ENCODE results near the gene HIPK1.

Gene HIPK1

DNA sequence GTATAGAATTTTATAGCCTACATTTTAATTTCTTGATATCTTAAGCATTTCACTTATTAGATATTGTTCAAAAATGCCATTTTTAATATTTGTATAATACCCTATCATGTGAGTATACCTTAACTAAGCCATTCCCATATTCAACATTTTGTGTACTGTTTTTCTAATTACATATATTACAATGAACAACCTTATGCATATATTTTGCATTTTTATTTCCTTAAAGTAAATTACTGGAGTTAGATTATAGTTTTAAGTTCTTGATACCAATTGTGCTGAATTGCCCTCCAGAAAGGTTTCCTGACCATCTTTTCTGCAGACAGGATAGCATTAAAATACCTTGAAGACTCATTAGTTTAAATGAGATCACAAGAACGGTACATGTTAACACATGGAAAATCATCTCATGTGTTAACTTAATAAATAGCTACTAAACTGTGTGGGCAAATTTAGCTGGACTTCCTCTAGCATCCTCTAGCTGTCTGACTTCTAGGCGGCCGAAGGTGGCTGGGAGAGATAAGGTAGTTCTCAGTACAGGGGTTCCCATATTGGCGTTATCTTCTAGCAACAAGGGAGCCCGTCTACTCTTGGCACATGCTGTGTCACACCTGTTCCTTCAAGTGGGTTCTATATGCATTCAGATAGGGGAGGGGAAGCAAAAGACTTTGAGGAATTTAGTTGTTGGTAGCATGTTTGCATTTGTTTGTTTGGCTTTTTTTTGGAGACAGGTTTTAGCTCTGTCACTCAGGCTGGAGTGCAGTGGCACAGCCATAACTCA lies 15.0 kb upstream of the HIPK1 start:
- no peak for DNase-seq

DNA sequence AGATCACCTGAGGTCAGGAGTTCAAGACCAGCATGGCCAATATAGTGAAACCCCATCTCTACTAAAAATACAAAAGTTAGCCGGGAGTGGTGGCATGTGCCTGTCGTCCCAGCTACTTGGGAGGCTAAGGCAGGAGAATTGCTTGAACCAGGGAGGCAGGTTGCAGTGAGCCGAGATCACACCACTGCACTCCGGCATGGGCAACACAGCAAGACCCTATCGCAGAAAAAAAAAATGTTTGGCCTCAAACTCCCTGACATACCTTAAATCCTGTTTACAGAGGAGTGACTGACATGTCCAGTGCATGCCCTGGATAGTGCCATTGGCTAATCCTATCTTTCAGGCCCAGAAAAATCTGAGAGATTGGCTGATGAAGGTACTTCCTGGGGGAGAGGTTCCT lies 12.2 kb upstream of the HIPK1 start:
- DNase-seq = no peak

- DNase-seq = no peak
Observed at GRCh38 chr1:113917400-113918082, 11.6 kb upstream of the HIPK1 start.

- DNase-seq = no peak
Observed at GRCh38 chr1:113918243-113918642, 10.9 kb upstream of the HIPK1 start.

- no peak for DNase-seq
Observed at GRCh38 chr1:113922957-113923356, 6.2 kb upstream of the HIPK1 start.

GRCh38 chr1:113924473-113924872 lies 4.7 kb upstream of the HIPK1 start:
- no peak for DNase-seq

- no peak for DNase-seq
Observed at GRCh38 chr1:113928187-113928930, 765 bp upstream of the HIPK1 start.

- peak; percentile 55 for DNase-seq
Observed at GRCh38 chr1:113929750-113930498, 800 bp downstream of the HIPK1 start.

- peak; percentile 36 for DNase-seq
Observed at GRCh38 chr1:113930499-113931161, 1.5 kb downstream of the HIPK1 start.

DNA sequence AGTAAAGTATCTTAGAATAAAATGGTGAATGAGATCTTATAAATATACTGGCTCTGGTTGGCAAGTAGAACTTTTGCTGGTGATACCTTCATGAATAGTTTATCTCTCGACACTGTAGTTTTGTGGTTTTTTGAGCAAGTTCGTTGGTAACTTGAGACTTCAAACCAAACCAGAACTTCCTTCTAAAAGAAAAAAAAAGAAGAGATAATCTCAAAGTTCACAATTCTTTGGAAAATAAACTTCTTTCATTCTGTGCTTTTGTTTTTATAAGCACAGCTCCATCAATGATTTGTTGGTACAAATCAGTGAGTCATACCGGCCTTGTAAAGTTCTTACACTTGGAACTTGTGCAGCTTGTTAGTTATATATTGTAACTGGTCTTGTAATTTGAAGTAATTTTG lies 2.3 kb downstream of the HIPK1 start:
- no peak for DNase-seq

GRCh38 chr1:113934006-113934405 lies 4.9 kb downstream of the HIPK1 start:
- no peak for DNase-seq

DNA sequence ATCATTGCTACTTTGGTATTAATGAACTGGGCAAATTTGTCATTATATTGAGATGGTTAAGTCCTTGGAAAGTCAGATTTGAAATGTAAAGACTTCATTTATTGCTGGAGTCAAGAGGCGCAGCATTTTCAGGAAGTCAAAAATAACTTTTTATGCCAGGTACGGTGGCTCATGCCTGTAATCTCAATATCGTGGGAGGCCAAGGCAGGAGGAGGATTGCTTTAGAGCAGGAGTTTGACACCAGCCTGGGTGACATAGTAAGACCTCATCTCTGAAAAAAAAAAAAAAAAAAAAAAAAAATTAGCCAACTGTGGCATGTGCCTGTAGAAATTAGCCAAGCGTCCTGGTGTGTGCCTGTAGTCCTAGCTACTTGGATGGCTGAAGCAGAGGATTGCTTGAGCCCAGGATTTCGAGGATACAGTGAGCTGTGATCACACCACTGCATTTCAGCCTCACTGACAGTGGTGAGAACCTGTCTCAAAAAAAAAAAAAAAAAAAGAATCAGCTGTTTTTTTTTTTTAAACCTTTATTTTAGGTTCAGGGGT lies 5.5 kb downstream of the HIPK1 start:
- no peak for DNase-seq

GRCh38 chr1:113935176-113935575 lies 6.1 kb downstream of the HIPK1 start:
- DNase-seq = no peak

GRCh38 chr1:113935970-113936369 lies 6.8 kb downstream of the HIPK1 start:
- DNase-seq = no peak

- no peak for DNase-seq
Observed at GRCh38 chr1:113937146-113937545, 8.0 kb downstream of the HIPK1 start.

DNA sequence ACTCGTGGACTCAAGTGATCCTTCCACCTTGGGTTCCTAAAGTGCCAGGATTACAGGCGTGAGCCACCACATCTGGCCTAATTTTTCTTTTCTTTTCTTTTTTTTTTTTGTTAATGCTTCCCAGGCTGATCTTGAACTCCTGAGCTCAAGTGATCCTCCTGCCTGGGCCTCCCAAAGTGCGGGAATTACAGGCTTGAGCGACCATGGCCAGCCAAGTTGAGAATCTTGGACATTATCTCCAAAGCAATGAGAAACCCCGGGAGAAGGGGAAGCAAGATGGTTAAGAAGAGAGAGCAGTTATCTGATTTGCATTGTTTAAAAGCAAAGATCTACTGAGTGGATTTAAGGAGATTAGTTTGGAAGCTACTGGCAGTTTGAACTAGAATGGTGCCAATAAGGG lies 9.1 kb downstream of the HIPK1 start:
- no peak for DNase-seq

DNA sequence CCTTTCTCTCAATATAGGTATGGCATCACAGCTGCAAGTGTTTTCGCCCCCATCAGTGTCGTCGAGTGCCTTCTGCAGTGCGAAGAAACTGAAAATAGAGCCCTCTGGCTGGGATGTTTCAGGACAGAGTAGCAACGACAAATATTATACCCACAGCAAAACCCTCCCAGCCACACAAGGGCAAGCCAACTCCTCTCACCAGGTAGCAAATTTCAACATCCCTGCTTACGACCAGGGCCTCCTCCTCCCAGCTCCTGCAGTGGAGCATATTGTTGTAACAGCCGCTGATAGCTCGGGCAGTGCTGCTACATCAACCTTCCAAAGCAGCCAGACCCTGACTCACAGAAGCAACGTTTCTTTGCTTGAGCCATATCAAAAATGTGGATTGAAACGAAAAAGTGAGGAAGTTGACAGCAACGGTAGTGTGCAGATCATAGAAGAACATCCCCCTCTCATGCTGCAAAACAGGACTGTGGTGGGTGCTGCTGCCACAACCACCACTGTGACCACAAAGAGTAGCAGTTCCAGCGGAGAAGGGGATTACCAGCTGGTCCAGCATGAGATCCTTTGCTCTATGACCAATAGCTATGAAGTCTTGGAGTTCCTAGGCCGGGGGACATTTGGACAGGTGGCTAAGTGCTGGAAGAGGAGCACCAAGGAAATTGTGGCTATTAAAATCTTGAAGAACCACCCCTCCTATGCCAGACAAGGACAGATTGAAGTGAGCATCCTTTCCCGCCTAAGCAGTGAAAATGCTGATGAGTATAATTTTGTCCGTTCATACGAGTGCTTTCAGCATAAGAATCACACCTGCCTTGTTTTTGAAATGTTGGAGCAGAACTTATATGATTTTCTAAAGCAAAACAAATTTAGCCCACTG lies 11.5 kb downstream of the HIPK1 start:
- DNase-seq = peak; percentile 11

DNA sequence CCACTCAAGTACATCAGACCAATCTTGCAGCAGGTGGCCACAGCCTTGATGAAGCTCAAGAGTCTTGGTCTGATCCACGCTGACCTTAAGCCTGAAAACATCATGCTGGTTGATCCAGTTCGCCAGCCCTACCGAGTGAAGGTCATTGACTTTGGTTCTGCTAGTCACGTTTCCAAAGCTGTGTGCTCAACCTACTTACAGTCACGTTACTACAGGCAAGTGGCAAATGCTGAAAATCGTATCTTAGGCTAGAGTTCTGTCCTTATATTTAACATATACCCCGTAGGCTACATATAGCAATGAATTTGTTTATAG lies 12.1 kb downstream of the HIPK1 start:
- DNase-seq = no peak

GRCh38 chr1:113942527-113942926 lies 13.4 kb downstream of the HIPK1 start:
- no peak for DNase-seq

DNA sequence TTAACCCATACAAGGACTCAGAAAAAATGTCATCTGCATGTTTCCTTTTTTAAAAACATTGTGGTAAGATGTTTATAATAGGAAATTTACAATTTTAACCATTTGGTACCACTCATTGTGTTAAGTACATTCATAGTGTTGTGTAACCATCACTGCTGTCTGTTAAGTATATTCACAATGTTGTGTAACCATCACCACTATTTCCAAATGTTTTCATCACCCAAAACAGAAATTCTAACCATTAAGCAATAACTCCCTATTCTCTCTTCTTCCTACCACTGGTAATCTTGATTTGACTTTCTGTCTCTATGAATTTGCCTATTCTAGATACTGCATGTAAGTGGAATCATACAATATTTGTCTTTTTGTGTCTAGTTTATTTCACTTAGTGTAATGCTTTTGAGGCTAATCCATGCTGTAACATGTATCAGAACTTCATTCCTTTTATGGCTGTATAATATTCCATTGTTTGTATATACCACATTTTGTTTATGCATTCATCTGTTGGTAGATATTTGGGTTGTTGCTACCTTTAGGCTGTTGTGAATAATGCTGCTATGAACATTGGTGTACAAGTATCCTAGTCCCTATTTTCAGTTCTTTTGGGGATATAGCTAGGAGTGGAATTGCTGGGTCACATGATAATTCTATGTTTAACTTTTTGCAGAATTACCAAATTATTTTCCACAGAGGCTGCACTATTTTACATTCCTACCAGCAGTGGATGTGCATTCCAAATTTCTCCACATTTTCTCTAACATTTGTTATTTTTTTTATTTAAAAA lies 14.1 kb downstream of the HIPK1 start:
- no peak for DNase-seq

- no peak for DNase-seq
Observed at GRCh38 chr1:113945329-113945728, 16.2 kb downstream of the HIPK1 start.
